HG02840 (cell line): ENCODE results near the gene SPEG.

Source experiments
- ATAC-seq: cut with Tn5 transposase; IDR thresholded peaks from one replicate; pipeline ENCODE4 v1.9.1; 2021; ENCODE audit warnings: mild to moderate bottlenecking, moderate library complexity, moderate number of reproducible peaks; ENCODE audit not compliant: unreplicated experiment, low FRiP score

Gene SPEG

DNA sequence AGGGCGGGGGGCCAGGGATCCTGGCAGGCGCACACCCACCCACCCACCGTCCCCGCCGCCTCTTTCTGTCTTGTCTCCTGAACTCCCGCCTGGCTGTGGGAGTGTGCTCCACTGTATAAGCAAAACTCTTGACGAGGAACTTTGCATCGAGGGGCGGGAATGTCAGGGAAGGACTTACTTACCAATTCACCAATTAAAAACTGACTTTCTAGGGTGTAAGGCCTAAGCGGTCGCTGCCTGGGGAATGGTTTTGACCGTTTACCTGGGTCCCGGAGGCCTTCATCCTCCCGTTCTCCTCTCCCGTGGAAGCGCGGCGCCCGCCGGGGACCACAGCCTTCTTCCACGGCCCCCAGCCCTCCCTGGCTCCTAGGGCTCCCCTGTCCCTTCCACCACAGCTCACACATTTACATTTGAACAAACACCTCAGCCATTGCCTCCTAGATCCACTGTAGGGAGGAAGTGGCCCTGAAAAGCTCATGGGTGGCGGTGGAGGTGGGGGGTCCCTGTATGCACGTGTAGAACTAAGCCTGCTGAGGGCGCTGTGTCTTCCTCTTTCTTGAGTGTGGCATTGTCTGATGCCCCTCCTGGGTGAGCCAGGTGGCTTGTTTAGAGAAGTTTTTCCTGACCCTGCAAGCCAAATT, 88.5 kb downstream of the SPEG start:
- ATAC-seq: no peak

DNA sequence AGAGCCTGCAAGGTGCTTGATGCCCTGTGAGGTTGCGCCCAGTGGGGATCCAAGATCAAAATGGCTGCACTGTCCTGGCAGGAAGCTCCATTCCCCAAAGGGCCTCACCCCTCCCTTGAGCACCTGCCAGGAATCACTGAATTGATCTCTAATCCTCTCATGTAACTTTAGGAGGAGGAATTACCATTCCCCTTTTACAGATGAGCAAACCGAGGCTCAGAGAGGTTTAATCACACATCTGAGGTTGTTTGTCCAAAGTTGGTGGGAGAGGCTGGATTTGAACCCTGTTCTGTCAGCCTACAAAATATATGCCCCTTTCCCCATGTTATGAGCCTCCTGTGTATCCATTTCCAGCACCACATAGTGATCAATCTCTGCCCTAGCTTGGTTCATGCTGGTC, 90.2 kb downstream of the SPEG start:
- no peak for ATAC-seq

DNA sequence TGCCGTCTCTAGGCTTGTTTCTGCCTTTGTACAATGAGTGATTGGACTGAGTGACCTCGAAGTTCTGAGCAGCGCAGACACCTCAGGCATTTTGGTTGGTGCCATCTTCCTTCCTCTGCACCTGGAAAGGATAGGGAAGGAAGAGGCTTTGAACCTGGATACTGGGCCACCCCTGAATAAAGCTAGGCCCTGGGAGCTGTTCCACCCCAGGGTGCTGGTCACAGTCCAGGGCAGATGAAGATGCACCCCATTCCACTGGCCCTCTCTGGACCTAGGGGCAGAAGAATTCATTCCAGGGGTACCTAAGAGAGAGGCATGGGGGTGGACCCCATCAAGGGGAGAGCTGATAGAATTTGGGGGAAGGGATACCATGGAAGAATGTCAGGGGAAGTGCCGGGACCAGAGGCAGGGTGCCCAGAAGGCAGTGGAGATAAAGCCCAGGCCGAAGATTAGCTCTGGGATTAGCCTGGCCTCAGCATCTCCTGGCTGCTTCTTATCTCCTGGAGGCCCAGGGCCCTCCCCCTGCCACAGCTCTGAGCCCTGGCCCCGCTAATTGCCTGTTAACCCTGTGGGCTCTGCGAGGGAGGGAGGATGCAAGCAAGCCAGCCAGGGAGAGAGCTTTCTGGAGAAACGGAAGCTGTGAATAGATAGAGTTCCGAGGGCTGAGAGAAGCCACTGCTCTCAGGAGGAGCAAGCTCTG, 91.0 kb downstream of the SPEG start:
- ATAC-seq: no peak

DNA sequence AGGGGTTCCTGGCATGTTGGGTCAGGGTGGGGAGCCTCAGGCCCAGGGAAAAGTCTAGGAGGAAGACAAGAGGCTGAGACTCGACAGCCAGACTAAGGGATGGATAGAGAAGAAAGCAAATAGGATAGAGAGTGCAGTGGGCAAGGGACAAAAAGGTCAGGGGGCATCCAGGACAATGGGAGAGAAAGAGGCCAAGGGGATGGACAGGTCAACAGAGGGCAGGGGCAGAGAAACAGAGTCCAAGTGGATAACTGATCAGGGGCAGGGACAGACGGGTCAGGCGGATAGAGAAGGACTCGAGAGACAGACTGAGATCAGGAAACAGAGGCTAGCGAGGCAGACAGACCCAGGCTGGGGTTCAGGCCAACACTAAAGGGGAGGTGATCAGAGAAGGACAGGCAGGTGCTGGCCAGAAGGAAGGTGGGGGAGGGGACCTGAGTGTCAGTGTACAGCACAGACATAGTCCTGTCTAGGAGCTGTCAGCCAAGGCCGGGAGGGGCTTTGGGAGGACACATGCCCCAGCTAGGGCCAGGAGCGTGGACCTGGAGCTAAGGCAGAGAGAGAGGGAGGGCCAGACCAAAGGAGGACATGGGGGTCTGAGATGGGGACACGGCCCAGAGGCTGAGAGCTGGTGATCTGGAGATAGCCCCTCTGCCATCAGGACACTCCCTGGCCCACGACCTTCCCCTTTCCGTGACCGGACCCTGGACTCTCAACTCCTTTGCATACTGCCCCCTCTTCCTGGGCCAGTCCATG, 91.9 kb downstream of the SPEG start:
- ATAC-seq: no peak

DNA sequence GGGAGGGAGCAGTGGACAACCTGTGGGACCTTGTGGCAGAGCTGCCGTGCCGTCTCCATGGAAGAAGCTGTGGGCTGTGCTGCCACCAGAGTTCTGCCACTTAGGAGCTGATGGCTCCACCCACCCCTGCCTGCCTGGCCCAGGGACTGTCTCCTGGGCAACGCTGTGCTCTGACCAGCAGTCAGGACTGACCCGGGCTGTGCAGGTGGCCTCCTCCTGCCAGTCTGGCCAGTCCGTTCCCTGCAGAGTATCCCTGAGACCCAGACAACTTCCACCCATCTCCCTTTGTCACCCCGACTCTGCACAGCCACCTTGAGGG, 92.4 kb downstream of the SPEG start:
- ATAC-seq: no peak

DNA sequence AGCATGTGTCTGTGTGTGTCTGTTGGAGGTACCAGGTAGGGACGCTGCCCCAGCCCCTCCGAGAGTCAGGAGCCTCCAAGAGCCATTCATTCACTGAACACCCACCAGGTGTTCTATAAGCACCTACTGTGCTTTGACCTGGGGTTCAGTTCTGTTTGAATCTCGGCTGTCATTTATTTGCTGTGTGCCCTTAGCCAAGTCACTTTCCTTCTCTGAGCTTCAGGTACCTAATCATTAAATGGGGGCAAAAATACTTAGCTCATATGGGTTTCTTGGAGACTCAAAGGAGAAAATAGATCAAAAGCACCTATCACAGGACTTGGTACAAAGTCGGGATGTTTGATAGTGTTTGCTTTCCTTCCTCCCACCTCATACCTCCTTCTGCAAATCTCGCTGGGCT, 92.8 kb downstream of the SPEG start:
- ATAC-seq: no peak

DNA sequence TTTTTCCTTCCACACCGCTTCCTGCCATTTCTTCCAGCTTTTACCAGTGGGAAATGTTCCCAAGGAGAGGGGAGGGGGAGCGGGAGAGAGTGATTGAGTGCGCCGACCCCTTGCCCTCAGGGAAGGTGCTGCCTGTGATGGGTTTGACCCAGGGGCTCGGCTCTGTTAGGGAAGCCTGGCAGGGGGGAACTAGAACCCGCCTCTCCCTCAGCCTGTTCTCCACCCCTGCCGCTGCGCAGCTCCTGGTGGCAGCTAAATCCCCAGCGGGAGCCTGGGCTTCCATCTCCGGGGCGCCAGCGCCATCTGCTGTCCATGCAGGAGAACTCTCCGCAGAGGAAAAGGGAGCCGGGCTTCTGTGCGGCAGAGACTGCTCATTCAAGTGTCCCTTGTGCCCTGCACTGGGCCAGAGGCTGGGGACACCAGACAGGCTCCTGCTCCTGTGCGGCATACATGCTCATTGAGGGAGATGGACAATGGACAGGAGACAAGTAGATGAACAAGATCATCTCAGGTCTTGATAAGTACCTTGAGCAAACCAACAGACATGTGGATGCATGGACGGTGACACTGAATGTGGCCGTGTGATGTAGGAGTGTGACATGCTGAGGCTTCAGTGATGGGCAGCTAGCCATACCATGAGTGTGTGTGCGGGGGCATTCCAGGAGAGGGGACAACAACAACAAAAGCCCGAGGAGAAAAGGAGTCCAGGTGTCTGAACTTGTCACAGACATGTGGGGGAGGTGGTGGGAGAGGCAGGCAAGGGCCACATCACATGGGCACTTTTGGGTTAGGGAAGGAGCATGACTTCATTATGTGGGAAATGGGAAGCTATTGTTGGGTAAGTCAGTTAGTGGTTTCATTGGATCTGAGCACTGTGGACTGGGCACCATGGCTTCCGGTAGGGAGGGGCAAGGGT, 95.7 kb downstream of the SPEG start:
- ATAC-seq: peak; percentile 73

DNA sequence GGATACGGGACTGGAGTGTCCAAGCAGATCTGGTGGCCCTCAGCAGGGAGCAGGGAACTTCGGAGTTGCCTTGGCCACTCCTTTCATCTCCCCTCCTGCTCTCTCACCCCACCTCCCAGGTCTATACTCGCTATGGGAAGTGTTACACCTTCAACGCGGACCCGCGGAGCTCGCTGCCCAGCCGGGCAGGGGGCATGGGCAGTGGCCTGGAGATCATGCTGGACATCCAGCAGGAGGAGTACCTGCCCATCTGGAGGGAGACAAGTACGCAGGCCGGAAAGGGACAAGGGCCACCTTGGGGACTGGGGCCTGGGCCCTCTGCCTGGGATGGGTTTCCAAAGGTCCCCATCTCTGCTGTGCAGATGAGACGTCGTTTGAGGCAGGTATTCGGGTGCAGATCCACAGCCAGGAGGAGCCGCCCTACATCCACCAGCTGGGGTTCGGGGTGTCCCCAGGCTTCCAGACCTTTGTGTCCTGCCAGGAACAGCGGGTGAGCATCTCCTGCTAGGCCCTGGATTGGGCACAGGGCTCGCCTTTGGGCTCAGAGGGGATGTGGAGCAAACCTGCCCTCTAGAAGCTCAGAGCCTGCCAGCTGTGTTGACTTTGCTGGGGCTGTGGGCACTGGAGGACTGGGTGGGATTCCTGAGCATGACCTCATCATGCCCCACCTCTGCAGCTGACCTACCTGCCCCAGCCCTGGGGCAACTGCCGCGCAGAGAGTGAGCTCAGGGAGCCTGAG, 97.2 kb downstream of the SPEG start:
- no peak for ATAC-seq

DNA sequence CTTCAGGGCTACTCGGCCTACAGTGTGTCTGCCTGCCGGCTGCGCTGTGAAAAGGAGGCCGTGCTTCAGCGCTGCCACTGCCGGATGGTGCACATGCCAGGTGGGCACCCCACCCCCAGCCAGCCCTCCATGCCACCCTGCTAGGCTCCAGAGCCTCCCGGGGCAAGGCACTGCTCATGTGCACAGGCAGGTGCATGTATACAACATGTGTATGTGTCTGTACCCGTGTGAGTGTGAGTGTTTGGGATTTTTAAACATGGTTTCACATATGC, 97.7 kb downstream of the SPEG start:
- ATAC-seq: no peak

DNA sequence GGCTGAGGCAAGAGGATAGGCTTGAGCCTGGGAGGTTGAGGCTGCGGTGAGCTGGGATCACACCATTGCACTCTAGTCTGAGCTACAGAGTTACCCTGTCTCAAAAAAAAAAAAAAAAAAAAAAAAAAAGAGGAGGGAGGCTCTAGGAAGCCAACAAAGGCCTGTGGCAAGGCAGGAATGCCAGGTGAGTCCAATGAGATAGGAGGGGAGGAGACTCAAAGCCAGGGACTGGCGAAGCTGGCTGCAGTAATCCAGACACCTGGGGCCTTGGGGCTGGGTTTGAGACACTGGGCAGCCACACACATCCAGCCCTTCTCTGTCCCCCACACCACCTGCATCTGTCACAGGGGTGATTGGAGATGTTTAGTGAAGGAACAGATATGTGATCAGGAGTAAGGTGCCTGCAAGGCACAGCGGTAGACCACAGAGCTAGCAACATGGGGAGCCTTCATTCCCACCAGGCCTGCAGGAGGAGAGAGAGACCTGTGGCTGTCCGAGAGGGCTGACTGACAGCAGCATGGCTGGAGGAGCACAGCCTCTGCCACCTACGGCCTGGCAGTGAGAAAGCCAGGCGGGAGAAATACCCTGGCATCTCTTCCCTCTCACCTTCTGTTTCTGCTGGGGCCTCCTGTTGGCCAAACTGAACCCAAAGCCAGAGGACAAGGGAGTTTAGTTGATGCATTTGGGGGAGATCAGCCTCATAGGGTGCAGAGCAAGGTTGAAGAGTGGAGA, 99.5 kb downstream of the SPEG start:
- no peak for ATAC-seq

DNA sequence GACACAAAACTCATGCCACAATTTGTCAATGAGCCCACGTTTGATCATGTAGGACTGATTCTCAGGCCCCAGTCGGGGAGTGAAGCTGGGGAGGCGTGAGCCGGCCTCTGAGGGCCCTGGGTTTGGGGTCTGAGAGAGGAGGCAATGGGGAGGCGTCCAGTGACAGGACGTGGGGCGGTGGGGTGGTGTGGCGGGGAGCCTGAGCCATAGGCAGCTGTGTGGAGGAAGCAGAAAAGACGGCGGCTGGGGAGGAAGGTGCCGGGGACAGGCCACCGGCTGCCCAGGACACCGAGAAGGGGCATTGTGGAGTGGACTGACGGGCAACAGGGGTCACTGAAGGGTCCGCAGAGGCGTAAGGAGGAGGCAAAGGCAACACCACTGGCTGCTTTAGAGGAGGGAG, 101.8 kb downstream of the SPEG start:
- ATAC-seq: no peak

DNA sequence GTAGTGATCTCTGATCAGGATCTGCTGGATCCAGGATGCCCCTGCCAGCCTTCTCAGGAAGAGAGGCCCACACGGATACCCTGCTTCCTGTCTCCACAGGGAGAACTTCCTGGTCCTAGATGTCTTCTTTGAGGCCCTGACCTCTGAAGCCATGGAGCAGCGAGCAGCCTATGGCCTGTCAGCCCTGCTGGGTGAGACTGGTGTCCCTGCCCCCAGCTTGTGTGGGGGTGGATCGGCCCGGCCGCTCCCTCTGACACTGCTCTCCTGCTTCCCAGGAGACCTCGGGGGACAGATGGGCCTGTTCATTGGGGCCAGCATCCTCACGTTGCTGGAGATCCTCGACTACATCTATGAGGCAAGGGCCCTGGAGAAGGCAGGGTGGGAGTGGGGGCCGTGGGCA, 102.3 kb downstream of the SPEG start:
- ATAC-seq: no peak

DNA sequence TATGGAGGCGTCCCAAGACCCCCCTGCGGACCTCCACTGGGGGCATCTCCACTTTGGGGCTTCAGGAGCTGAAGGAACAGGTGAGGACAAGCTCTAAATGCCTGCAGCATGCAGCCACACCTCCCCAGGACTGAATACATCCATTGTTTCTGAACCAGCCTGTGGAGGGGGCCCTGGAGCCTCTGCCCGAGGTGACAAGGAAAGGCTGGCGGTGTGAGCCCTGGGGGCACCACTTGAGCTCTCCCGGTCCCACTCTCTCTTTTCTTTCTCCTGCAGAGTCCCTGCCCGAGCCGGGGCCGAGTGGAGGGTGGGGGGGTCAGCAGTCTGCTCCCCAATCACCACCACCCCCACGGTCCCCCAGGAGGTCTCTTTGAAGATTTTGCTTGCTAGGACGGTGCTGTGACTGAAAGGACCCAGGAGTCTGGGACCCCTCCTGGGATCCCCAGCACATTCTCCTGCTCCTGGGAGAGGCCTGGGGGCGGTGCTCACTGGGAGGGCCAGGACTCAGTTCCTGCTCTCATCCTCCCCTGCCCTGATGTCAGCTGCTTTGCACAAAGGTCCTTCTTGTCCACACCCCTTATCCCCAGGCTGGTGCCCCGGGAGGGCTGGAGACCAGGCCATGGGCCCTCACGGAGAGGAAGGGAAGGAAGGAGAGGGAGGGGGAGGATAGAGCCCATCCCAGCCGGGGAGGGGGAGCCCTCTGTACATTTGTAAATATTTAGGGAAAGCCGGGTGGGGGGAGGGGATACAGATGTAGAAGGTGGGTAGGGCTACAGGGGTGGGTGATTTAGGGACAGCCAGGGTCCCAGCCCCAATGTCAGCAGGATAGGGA, 103.2 kb downstream of the SPEG start:
- no peak for ATAC-seq

DNA sequence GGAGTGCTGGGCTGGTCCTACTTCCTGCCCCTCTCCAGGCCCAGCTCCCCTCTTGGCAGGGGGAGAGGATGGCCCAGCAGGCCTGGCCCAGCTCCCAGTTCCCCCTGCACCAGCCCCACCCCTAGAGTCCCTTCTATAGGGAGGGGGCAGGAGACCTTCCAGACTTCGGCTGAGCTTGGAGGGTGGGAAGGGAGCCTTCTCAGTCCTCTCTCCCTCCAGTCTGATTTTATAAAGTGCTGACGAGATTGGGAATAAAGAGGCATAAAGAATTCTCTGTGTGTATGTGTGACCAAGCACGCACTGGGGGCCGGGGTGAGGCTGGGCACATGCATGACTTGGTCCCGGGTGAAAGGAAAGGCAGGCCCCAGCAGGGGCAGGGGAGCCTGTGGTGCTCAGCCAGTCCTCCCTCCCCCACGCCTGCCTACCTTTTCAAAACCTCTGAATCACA, 103.9 kb downstream of the SPEG start:
- ATAC-seq: no peak

DNA sequence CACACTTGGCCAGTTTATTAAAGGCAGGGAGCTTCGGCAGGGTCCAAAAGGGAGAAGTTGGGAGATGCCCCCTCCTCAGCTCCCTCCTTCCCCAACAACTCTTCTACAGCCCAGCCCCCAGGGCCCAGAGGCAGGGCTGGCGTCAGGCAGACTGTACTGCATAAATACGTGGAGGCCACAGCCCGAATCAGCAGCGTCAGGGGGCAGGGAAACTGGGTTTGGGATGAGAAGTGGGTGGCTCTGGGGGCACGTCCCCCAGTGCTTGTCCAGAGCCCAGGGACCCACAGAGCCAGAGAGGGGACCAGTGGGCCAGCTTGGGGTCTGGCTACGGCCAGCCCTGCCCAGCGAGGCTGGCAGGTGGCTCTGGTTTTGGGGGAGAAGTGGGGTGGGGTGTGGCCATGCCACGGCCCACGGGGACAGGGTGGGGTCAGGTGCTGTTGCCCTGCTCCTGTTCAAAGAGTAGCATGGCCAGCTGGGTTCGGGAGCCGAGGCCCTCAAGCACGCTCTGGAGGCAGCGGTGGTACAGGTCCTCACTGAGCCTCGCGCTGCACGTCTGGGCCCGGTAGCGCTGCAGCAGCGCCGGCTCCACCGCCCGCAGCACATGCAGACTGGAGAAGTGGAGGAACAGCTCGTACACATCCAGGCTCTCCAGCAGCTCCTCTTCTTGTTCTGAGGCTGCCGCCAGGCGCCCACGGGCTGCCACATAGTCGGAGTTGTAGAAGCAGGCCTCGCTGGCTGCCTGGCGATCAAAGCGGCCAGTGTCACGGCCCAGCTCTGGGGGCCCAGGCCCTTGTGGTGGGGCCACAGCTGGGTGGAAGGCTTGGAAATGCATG, 104.5 kb downstream of the SPEG start:
- no peak for ATAC-seq

DNA sequence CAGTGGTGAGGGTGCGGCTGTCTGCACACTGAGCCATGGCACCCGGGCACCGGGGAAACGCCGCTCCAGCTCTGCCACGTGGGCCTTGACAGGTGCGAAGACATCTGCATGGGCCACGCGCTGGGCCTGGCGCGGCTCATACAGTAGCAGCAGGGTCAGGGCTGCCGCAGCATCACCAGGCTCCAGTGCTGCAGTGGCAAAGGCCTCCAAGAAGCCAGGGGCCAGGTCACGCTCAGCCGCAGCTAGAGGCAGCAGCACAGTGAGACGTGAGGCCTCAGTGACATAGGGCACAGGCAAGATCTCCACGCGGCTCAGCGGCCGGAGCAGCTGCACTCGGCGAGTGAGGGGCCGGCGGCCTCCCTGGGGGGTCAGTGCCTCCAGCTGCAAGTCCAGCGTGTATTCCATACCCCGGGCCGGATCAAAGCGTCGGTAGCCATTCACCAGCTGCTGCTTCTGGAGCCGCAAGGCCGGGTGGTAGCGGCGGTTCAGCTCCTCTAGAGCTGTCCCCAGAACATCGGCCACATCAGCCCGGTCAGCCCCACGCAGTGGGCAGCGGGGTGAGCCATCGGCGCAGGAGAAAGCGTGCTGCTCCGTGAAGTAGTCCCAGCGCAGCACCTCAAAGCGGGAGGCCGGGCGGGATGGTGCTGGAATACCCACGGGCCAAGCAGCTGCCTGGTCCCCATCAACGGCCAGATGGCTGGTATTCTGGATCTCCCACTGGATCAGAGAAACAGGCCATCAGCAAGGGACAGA, 105.5 kb downstream of the SPEG start:
- no peak for ATAC-seq

DNA sequence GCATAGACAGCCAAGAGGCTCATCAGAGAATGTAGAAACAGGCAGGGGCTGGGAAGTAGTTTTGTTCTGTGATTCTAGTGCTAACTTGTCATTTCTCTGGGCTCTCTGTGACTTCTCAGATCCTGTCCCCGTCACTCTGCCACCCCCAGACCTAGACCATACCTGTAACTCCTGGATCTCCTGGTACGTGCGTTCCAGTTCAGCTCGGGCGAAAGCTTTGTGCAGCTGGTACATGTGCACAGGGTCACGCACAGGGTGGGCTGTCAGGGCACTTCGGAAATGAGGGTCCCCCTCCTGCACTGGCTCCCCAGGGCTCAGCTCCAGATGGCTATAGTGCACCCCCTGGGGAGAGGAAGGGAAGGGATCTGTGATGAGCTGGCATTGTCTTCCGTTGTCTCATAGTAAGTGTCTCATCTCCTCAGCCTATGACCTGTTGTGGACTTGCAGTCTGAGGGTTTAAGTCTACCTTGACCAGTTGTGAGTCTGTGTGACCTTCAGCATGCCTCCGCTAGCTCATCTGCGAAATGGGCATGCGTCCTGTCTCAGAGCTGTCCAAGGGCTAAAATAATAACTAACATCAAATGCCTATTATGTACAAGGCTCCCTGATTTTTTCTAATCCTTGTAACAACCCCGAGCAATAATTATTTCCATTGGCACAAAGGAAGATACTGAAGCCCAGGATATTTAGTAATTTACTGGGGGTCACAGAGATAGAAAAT, 106.3 kb downstream of the SPEG start:
- ATAC-seq: no peak
